Effector memory CD8-positive, alpha-beta T cell (primary cell): ENCODE data around the gene PHOSPHO1.

Experiments used
- ATAC-seq: fragments of 150-1000 bp; cut with Tn5 transposase; replicated peaks from 2 replicates; pipeline ENCODE4 v1.10.0; 2021; ENCODE audit warnings: mild to moderate bottlenecking, moderate library complexity
- DNase-seq, 3 experiments: peaks; one replicate each; pipeline ENCODE4 v3.0.0; 2021
- H3K27ac Mint-ChIP-seq, 2 donors: one replicate each; pipeline ENCODE4 v1.8.0; 2022; ENCODE audit warnings: mild to moderate bottlenecking in 2 of 2, mixed read lengths in 2 of 2, moderate library complexity in 2 of 2
- H3K27me3 Mint-ChIP-seq, 2 donors: one replicate each; pipeline ENCODE4 v1.8.0; 2022; ENCODE audit warnings: mixed read lengths in 2 of 2
- H3K36me3 Mint-ChIP-seq: one replicate; pipeline ENCODE4 v1.8.0; 2022; ENCODE audit warnings: mild to moderate bottlenecking, moderate library complexity, mixed read lengths; ENCODE audit not compliant: insufficient read depth
- H3K4me1 Mint-ChIP-seq, 2 donors: one replicate each; pipeline ENCODE4 v1.8.0; 2022; ENCODE audit warnings: low read depth in 2 of 2, mixed read lengths in 2 of 2
- H3K4me3 Mint-ChIP-seq, 2 donors: one replicate each; pipeline ENCODE4 v1.8.0; 2022; ENCODE audit warnings: mild to moderate bottlenecking in 2 of 2, mixed read lengths in 2 of 2, moderate library complexity in 2 of 2
- H3K9me3 Mint-ChIP-seq, 2 donors: one replicate each; pipeline ENCODE4 v1.8.0; 2022; ENCODE audit warnings: mixed read lengths in 2 of 2

Gene PHOSPHO1

DNA sequence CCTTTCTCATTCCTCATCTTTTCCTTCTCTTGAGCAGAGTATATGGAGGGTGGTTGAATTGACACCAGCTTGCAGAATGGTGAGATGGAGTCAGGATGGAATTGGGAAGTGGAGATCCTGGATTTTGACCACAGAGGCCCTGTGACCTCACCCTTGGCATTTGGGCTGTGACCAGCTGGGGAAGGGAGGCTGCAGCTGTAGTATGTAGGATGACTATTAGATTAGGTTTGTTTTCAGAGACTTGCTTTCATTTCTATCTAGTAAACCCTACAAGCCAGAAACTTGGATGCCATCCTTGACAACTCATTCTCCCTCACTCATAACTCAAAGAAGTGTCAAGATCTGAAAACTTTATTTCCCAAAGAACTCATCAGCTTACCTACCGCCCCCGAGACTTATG, 26.1 kb downstream of the PHOSPHO1 start:
- H3K4me1 Mint-ChIP-seq: peaks cover 18 to 32% of the 10 kb centered on the region in 2 donors
- ATAC-seq (no peak), DNase-seq (no peak)
- peaks cover 6% of the 10 kb centered on the region for H3K36me3 Mint-ChIP-seq
- no peaks in the 10 kb centered on the region for H3K9me3 Mint-ChIP-seq
- peak overlapping the region in 1 of 2 donors; percentile 21 for H3K27ac Mint-ChIP-seq
- H3K27me3 Mint-ChIP-seq: no peaks in the 10 kb centered on the region
- no peak overlapping the region for H3K4me3 Mint-ChIP-seq

DNA sequence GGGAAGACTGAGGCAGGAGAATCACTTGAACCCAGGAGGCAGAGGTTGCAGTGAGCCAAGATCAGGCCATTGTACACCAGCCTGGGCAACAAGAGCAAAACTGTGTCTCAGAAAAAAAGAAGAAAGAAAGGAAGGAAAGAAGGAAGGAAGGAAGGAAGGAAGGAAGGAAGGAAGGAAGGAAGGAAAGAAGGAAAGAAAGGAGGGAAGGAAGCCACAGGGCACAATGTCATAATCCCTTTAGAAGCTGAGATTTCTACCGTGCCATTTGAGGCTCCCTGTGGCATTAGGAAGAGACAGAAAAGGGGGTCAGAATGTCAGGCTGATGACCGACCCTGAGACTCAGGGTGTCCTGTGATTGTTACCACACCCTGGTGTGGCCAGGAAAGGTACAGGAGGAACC, 26.8 kb downstream of the PHOSPHO1 start:
- Mint-ChIP-seq H3K4me1 (peaks cover 11 to 25% of the 10 kb centered on the region in 2 donors), H3K27me3 (no peaks in the 10 kb centered on the region), H3K4me3 (no peak overlapping the region), H3K27ac (peak overlapping the region in 1 of 2 donors; percentile 7), H3K9me3 (no peaks in the 10 kb centered on the region), H3K36me3 (peaks cover 6% of the 10 kb centered on the region)
- ATAC-seq (no peak), DNase-seq (no peak)

DNA sequence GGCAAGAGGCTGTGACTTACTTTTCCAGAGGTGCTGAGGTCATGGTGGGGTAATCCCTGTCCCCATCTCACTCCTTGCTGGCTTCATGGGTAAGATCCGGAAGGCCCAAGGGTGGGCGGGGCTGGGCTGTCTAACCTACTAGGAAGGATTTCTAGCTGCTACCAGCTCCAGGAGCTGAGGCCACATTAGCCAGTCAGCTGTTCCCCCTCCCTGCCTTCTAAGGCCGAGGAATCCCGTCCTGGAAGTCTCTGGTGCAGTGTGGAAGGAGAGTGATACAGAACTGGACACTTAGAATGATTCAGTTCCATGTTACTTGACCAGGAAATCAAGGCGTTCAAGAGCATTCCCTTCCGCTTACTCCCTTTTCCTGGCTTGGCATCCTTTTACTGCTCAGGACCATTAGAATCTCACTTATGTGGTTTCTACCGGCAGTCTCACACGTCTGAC, 29.1 kb downstream of the PHOSPHO1 start:
- Mint-ChIP-seq H3K27ac (no peak overlapping the region), H3K36me3 (peaks cover 6% of the 10 kb centered on the region), H3K4me1 (peaks cover 0 to 17% of the 10 kb centered on the region in 2 donors), H3K4me3 (no peak overlapping the region), H3K9me3 (no peaks in the 10 kb centered on the region), H3K27me3 (no peaks in the 10 kb centered on the region)
- no peak for DNase-seq
- no peak for ATAC-seq

DNA sequence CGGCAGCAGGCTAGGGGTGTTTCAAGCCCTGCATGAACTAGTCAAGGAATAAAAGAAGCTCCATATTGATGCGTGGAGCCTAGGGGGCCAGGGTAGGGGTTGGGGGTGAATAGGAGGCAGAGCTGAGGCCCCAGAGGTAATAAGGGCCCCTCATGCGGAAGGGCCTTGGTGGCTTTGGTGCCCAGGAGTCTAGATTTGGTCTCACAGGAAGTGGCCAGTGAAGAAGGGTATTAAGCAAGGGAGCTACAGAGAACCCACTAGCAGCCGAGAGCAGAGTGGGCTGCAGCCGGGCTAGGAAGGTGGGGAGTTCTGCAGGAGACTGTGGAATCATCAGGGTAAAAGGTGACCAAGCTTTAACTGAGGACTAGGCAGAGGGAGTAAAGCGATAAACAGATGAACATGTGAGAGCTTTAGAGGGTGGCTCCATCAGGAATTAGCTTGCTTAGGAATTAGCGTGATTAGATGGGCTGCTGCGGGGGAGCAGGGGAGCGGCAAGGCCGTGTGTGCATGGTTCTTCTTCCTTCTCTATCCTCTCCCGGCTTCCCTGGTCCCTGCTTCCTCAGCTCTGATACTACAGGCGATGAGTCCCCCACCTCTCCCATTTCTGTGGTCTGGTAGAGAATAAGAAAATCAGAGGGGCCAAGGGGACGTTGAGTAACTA, 30.0 kb downstream of the PHOSPHO1 start:
- DNase-seq (no peak), ATAC-seq (no peak)
- Mint-ChIP-seq H3K27me3 (no peaks in the 10 kb centered on the region), H3K4me1 (peaks cover 0 to 18% of the 10 kb centered on the region in 2 donors), H3K4me3 (no peak overlapping the region), H3K36me3 (no peaks in the 10 kb centered on the region), H3K9me3 (no peaks in the 10 kb centered on the region), H3K27ac (peak overlapping the region in 1 of 2 donors; percentile 35)

DNA sequence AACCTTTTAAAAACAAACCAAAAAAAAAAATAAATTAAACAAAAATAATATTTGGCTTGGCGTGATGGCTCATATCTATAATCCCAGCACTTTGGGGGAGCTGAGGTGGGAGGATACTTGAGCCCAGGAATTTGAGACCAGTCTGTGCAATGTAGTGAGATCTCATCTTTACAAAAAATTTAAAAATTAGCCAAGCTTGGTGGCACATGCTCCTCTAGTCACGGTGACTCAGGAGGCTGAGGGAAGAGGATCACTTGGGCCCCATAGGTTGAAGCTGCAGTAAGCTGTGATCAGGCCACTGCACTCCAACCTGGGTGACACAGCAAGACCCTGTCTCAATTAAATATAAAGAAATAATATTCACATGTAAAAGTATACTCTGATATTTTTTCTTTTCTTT, 32.4 kb downstream of the PHOSPHO1 start:
- no peak overlapping the region for H3K27ac Mint-ChIP-seq
- no peaks in the 10 kb centered on the region for H3K27me3 Mint-ChIP-seq
- peaks cover 1% of the 10 kb centered on the region for H3K36me3 Mint-ChIP-seq
- H3K4me1 Mint-ChIP-seq: peaks cover 4 to 15% of the 10 kb centered on the region in 2 donors
- no peak overlapping the region for H3K4me3 Mint-ChIP-seq
- DNase-seq: no peak
- ATAC-seq: no peak
- no peaks in the 10 kb centered on the region for H3K9me3 Mint-ChIP-seq

DNA sequence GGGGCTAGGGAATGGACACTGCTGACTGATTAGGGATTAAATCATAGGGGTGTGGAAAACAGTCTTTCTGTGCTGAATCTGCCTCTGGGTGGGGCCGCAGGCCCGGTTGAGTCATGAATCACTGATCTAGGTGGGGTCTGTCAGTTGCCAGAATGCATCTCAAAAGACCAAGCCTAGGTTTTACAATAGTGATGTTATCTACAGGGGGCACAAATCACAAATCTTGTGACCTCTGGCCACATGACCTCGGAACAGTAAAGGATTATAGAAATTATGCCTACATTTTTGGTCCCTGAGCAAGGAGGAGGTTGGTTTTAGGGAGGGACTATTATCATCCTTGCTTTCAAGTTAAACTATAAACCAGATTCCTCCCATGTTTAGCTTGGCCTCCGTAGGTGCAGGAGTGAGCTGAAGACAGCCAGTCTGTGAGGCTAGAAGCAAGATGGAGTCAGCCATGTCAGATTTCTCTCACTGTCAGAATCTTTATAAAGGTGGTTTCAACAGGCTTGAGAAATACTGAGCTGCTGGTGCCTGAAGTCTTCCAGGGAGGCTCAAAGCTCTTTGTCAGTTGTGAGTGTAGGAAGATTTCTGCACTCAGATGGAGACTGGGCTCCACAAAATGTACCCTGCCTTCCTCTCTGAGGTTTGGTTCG, 33.1 kb downstream of the PHOSPHO1 start:
- no peak overlapping the region for H3K4me3 Mint-ChIP-seq
- H3K4me1 Mint-ChIP-seq: peaks cover 11 to 21% of the 10 kb centered on the region in 2 donors
- ATAC-seq (no peak), DNase-seq (no peak)
- peaks cover 9% of the 10 kb centered on the region for H3K36me3 Mint-ChIP-seq
- H3K27ac Mint-ChIP-seq: no peak overlapping the region
- peaks cover 0 to 2% of the 10 kb centered on the region in 2 donors for H3K27me3 Mint-ChIP-seq
- no peaks in the 10 kb centered on the region for H3K9me3 Mint-ChIP-seq

DNA sequence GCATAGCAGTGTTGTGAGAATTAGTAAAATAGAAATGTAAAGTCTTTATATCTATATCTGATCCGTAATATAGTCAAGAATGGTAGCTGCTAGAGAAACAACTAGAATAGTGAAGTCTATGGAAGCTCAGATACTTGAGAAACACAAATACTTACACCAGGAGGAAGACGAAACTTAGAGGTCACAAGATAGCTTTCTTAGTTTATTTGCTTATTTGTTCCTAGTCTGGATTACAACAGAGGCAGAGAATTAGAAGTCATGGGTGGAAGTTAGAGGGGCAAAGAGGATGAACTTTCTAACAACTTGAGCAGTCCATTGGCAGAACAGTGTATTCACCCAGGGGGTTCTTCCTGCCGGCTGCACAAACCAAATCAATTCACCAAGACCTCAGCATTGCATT, 34.1 kb downstream of the PHOSPHO1 start:
- DNase-seq: no peak
- ATAC-seq: no peak

DNA sequence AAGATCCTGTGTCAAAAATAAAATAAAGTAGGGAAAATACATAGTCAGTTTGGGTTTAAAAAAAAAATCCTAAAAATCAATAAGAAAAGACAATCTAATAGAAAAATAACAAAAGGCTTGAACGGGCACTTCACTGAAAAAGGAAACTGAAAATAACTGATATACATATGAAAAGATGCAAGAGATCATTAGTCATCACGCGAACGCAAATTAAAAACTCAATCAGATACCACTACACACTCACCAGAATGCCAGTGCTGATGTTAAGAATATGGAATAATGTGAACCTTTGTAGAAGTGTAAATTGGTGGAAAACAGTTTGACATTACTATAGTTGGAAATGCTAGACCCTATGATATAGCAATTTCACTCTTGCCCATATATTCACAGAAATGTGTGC, 34.8 kb downstream of the PHOSPHO1 start:
- peak overlapping the region in 1 of 2 donors; percentile 21 for H3K4me3 Mint-ChIP-seq
- H3K9me3 Mint-ChIP-seq: no peaks in the 10 kb centered on the region
- H3K36me3 Mint-ChIP-seq: peaks cover 21% of the 10 kb centered on the region
- H3K4me1 Mint-ChIP-seq: peaks cover 24 to 35% of the 10 kb centered on the region in 2 donors
- H3K27me3 Mint-ChIP-seq: peaks cover 0 to 8% of the 10 kb centered on the region in 2 donors
- peak overlapping the region in 1 of 2 donors; percentile 57 for H3K27ac Mint-ChIP-seq
- ATAC-seq (no peak), DNase-seq (no peak)

More for the DNA sequence above, 34.1 kb downstream of the PHOSPHO1 start:
- Mint-ChIP-seq H3K27me3 (peaks cover 0 to 8% of the 10 kb centered on the region in 2 donors), H3K36me3 (peaks cover 18% of the 10 kb centered on the region), H3K4me3 (no peak overlapping the region), H3K27ac (peak overlapping the region in 1 of 2 donors; percentile 57), H3K9me3 (no peaks in the 10 kb centered on the region), H3K4me1 (peaks cover 20 to 31% of the 10 kb centered on the region in 2 donors)

DNA sequence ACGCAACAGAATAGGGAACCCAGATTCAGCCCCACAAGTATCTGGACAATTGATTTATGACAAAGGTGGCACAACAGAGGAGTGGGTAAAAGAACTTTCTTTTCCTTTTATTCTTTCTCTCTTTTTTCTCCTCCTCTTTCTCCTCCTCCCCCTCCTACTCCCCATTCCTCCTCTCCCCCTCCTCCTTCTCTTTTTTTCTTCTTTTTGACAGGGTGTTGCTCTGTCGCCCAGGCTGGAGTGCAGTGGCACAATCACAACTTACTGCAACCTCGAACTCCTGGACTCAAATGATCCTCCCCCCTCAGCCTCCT, 36.3 kb downstream of the PHOSPHO1 start:
- Mint-ChIP-seq H3K27ac (peak overlapping the region in 1 of 2 donors; percentile 62), H3K9me3 (no peaks in the 10 kb centered on the region), H3K4me3 (peak overlapping the region; percentile 42 to 62), H3K36me3 (peaks cover 21% of the 10 kb centered on the region), H3K4me1 (peaks cover 29 to 47% of the 10 kb centered on the region in 2 donors), H3K27me3 (peaks cover 0 to 8% of the 10 kb centered on the region in 2 donors)
- ATAC-seq (no peak), DNase-seq (no peak)

DNA sequence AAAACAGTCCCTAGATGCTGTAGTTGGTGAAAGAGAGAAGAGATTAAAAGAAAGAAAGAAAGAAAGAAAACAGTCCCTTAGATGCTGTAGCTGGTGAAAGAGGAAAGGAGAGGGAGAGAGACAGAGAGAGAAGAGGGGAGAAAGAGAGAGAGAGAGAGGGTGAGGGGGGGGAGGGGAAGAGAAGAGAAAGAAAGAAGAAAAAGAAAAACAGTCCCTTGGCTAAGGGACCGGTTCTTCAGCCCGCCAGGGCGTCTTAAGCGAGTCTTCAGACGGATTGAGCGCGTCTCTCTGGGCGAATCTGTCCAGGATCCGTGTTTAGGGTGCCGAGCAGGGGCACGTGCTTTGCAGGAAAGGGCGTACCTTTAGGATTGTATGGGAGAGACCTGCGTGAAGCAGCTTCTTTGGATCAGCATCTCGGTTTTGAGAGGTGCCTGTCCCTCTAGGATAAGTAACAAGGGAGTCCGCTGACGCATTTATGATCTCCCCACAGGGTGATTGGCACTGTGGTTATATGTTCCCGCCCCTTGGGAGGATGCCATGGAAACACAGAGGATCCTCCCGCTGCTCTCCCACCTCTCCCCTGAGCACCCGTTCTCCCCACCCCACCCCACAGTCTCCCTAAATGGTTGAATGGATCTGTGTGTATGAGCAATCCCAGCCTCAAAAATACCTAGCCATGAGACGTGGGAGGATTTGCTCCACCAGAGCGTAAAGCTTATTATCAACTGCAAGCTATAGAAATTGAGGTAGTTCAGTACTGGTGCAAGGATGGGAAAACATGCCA, 36.9 kb downstream of the PHOSPHO1 start:
- Mint-ChIP-seq H3K4me3 (peak overlapping the region; percentile 91 to 97), H3K36me3 (peaks cover 21% of the 10 kb centered on the region), H3K4me1 (peaks cover 29 to 47% of the 10 kb centered on the region in 2 donors), H3K27ac (peak overlapping the region; percentile 100), H3K9me3 (no peaks in the 10 kb centered on the region), H3K27me3 (peaks cover 0 to 8% of the 10 kb centered on the region in 2 donors)
- ATAC-seq (no peak), DNase-seq (no peak)

DNA sequence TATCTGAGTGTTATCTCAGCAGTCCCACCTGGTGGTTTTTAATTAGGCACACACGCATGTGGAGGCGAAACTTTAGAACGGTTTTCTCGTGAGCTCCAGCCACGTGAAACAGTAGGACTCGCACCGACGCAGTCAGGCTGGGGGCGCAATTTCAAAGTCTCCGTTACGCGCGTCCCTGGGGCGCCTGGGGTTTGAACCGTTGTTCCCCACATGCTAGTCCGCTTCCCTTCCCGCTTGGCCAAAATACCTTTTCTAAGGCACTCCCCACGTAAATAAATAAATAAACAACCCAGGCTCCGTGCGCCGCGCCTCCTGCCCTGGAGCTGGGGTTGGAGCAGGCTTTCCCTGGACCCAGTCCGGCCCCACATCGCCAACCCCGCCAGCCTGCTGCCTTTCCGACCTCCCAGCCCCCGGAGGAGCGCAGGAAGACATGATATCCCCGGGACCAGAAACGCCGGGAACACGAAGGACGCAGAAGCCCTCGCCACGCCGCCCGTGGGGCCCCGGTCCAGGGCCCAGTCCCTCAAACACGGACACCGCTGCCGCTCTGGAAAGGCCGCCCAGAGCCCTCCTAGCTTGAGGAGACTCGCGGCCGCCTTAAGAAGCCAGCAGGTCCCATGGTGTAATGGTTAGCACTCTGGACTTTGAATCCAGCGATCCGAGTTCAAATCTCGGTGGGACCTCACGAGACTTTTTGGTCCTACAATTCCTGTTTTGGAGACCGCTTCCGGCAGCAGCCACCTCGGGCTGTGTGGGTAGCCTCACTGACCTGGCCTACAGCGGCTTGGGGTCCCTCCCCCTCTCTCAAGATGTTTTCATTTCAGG, 38.5 kb downstream of the PHOSPHO1 start:
- H3K4me1 Mint-ChIP-seq: peaks cover 29 to 47% of the 10 kb centered on the region in 2 donors
- H3K9me3 Mint-ChIP-seq: no peaks in the 10 kb centered on the region
- DNase-seq: peak; percentile 92 to 95 (median 93)
- ATAC-seq: peak; percentile 59
- H3K4me3 Mint-ChIP-seq: peak overlapping the region; percentile 91 to 97
- H3K27me3 Mint-ChIP-seq: peaks cover 0 to 8% of the 10 kb centered on the region in 2 donors
- peaks cover 21% of the 10 kb centered on the region for H3K36me3 Mint-ChIP-seq
- peak overlapping the region; percentile 100 for H3K27ac Mint-ChIP-seq

DNA sequence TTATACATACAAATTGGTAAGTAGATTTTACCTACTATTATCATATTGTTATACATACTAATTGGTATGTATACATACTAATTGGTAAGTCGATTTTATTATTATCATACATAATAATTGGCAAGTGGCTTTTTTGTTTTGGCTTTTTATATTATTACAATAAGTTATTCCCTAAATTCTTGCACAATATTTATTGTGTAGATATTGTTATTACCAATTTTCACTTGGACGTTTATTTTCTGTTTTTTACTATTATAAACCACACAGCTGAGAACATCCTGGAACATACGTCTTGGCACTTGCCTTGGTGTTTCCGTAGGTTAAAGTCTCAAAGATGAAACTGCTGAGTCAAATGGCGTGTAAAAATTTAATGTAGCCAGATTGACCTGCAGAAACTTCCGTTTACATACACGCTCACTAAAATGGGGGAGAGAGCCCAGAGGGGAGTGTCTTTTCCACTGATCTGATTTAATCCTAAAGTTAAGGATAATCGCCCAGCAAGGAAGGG, 39.1 kb downstream of the PHOSPHO1 start:
- DNase-seq: no peak
- H3K27me3 Mint-ChIP-seq: peaks cover 0 to 8% of the 10 kb centered on the region in 2 donors
- H3K4me1 Mint-ChIP-seq: peaks cover 29 to 47% of the 10 kb centered on the region in 2 donors
- peaks cover 21% of the 10 kb centered on the region for H3K36me3 Mint-ChIP-seq
- peak overlapping the region; percentile 91 to 97 for H3K4me3 Mint-ChIP-seq
- H3K27ac Mint-ChIP-seq: peak overlapping the region; percentile 100
- peak; percentile 2 for ATAC-seq
- H3K9me3 Mint-ChIP-seq: no peaks in the 10 kb centered on the region

DNA sequence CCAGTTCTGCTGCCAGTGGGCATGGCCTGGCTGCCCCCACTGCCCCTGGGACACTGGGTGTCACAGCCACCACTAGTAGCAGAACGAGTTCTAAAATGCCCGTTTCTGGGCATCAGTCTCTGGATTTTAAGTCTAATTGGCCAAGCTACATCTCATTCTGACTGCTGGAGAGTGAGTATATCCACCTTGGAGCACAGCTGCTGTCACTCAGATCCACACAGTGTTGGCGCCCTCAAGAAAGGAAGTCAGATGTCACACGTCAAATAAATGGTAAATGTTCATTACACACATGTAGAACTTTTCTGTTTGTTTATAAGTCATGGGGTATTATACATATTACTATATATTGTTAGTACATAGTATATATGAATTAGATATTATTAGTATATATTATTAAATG, 39.7 kb downstream of the PHOSPHO1 start:
- Mint-ChIP-seq H3K27me3 (peaks cover 0 to 8% of the 10 kb centered on the region in 2 donors), H3K9me3 (no peaks in the 10 kb centered on the region), H3K36me3 (peaks cover 21% of the 10 kb centered on the region), H3K4me1 (peaks cover 29 to 45% of the 10 kb centered on the region in 2 donors), H3K4me3 (no peak overlapping the region), H3K27ac (peak overlapping the region in 1 of 2 donors; percentile 12)
- ATAC-seq (no peak), DNase-seq (no peak)
